Cardiac fibroblast (primary cell): ENCODE data around the gene AIG1.
"Not testable (repeated sequence)": the region's sequence is repeated elsewhere in the genome, so short reads cannot be mapped to it uniquely, and the experiment has no call there.

Experiments
- DNase-seq, 2 donors: peaks; one replicate each; pipeline versions ENCODE4 v3.0.0 to v3.0.0-alpha.2; 2010; ENCODE audit warnings: low read depth in 2 of 2
- H3K4me3 ChIP-seq, 2 donors: replicated peaks in 1 of 2; 1 replicate in 1 of 2; 2 replicates in 1 of 2; pipeline ENCODE4 v1.5.1; 2011; ENCODE audit warnings: low read depth in 2 of 2, low read length in 2 of 2, mild to moderate bottlenecking in 2 of 2, moderate library complexity in 1 of 2
- TF ChIP-seq, protein P1 (sequence below): IDR thresholded peaks from one replicate; pipeline ENCODE4 v1.5.1; 2011; ENCODE audit warnings: low read depth, mild to moderate bottlenecking, low read length, inconsistent platforms

The AIG1 gene

DNA sequence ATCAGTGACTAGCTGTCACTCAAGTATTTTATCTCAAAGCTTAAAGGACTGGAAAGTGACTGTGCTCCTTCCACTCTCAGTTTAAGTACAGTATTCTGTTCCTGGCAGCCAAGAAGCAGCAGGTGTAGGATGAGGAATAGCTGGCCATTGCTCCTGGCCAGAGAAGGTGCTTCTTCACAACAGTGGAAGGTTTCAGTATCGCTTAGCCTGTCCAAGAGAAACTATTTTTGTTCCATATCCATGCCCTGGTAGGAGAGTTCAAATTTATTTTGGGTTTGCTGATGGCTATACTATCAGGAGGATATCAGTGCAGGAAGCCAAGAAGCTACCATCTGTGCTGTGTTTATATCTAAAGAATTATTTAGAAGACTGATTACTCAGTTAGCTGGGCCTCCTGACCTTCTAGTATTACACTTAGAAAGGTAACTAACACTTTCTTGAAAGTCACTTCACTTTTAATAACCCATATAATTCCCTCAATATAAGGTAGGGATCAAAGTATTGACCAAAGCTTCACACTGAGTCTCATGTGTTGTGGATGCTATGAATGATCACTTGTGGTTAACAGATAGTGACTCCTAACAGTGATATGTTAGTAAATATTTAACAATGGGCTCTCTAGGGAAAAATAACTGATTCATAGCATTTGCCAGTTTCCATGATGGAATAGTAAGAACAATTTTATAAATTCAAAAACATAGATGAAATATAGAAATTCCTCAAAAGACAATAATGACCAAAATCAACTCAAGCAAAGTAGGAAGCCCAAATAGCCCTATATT is 99.9 kb downstream of the AIG1 start:
- TF ChIP-seq, protein P1, sequence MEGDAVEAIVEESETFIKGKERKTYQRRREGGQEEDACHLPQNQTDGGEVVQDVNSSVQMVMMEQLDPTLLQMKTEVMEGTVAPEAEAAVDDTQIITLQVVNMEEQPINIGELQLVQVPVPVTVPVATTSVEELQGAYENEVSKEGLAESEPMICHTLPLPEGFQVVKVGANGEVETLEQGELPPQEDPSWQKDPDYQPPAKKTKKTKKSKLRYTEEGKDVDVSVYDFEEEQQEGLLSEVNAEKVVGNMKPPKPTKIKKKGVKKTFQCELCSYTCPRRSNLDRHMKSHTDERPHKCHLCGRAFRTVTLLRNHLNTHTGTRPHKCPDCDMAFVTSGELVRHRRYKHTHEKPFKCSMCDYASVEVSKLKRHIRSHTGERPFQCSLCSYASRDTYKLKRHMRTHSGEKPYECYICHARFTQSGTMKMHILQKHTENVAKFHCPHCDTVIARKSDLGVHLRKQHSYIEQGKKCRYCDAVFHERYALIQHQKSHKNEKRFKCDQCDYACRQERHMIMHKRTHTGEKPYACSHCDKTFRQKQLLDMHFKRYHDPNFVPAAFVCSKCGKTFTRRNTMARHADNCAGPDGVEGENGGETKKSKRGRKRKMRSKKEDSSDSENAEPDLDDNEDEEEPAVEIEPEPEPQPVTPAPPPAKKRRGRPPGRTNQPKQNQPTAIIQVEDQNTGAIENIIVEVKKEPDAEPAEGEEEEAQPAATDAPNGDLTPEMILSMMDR = no peak
- no peak overlapping the region for H3K4me3 ChIP-seq
- DNase-seq = peak in 1 of 2 donors; percentile 47

DNA sequence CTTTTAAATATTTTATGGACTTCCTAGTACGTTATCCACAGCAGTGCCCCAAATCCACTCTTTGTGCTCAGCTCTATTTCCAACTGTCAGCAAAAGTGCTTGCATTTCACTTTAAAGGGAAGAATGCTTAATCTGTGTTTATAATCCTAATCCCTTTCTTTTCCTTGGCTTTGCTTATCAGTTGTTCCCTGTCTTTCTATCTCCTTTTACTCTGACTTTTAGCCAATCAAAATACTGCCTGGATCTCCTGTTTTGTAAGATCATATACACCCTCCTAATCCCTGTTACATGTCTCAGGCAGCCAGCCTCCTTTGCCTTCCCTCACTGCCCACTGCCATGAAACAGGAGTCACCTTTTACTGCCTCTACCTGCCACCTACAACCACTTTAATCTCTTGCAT is 102.9 kb downstream of the AIG1 start:
- TF ChIP-seq, protein P1 = no peak
- no peak overlapping the region for H3K4me3 ChIP-seq
- no peak for DNase-seq

DNA sequence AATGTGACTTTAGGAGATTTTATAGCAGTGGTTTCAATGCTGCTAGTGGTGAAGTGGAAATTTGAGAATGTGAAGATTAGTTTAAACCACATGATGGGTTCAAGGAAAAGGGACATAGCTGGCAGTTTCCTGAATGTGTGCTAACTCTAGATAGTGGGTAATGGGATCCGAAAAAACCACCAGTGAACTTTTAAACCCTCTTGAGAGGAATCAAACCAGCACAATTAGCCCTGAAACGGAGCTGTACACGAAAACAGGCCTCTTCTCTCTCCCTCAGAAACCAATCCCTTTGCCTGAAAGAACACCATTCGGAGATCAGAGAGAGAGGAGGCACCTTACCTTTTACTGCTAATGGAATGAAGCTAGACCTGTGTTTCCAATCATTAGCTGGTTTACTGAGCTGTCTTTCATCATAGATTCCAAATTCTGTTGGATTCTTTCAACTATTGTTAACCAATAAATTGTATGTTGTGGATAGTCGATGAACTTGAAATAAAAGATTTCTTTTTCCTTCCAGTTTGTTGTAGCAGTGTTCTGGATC is 103.9 kb downstream of the AIG1 start:
- no peak overlapping the region for H3K4me3 ChIP-seq
- TF ChIP-seq, protein P1 = no peak
- peak in 1 of 2 donors; percentile 39 for DNase-seq

DNA sequence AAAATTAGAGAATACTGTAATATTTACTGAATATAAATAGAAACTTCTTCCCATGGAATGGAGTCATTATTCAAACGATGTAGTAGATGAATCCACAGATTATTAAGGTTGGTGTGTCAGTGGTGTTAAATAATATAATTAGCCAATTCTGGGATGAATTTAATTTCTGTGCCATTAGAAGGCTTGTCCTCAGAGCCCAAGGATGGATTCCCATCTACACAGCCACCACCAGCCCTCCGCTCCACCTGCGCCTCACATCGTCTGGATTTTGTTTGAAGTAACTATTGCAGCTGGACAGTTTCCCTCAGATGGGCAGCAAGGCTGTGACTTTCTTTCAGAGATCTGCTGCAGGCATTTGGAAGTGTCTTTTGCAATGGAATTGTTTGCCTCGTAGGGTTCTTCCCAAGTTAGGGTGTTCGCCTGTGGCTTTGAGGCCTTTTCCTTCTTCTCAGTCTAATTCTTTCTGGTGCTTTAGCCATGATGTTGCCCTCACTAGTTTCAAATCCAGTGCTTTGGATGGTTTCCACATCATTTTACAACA is 104.7 kb downstream of the AIG1 start:
- no peak overlapping the region for H3K4me3 ChIP-seq
- TF ChIP-seq, protein P1 = no peak
- no peak for DNase-seq

DNA sequence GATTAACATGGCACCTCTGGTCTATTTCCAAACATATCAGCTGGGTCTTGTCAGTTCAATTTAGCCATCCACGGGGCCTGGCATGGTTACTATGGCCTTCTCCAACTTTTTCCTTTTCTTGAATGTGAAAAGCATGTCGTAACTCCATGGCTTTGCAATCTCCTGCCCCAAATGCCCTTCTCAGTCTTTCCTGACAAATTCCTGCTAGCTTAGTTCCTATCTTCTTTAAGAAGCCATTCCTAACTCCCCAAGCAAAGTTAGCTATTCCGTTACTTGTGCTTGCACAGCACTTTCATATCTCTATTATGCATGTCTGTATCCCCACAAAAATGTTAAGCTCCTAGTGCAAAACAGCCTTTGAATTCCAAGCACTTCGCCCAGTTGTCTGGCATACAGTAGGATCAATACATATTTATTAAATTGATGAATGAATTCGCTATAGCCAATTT is 105.6 kb downstream of the AIG1 start:
- H3K4me3 ChIP-seq = no peak overlapping the region
- DNase-seq = peak in 1 of 2 donors; percentile 20
- TF ChIP-seq, protein P1 = no peak

DNA sequence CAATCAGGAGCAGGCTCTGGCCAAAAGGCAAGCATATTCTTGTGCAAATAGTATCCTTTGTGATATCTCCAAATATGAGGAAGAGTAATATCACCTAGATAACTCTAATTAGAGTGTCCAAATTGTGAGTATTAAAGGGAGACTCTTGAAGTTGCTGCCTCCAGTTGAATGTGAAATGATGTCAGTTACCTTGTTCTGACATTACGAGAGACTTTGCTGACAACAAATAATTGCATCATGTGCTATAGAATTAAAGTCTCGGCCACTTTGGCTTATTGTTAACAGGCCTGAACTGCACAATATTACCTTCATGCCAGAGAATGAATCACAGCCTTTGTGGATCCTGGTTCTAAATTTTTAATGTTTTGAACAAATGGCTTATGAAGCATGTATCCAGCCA is 106.5 kb downstream of the AIG1 start:
- H3K4me3 ChIP-seq = no peak overlapping the region
- TF ChIP-seq, protein P1 = no peak
- DNase-seq = no peak

DNA sequence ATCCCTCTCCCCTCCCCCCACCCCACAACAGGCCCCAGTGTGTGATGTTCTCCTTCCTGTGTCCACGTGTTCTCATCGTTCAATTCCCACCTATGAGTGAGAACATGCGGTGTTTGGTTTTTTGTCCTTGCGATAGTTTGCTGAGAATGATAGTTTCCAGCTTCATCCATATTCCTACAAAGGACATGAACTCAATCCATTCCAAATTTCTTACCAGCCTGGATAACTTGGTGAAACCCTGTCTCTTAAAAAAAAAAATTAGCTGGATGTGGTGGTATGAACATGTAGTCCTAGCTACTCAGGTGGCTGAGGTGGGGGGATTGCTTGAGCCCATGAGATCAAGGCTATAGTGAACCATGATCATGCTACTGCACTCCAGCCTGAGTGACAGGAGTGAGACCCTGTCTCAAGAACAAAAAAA is 107.7 kb downstream of the AIG1 start:
- not testable (repeated sequence) for H3K4me3 ChIP-seq, DNase-seq
